HG03025 (cell line): ENCODE measurements around the gene PIK3R5.
"Not testable (repeated sequence)": the region's sequence is repeated elsewhere in the genome, so short reads cannot be mapped to it uniquely, and the experiment has no call there.

Experiments used
- ATAC-seq: cut with Tn5 transposase; IDR thresholded peaks from one replicate; pipeline ENCODE4 v1.9.1; 2021; ENCODE audit warnings: mild to moderate bottlenecking, moderate library complexity; ENCODE audit not compliant: unreplicated experiment, low FRiP score

The PIK3R5 gene

GRCh38 chr17:8988263-8988935, 22.9 kb upstream of the PIK3R5 start:
- ATAC-seq = not testable (repeated sequence)

GRCh38 chr17:8986295-8986694, 20.8 kb upstream of the PIK3R5 start:
- no peak for ATAC-seq

GRCh38 chr17:8985054-8985701, 19.7 kb upstream of the PIK3R5 start:
- no peak for ATAC-seq

GRCh38 chr17:8984225-8984624, 18.7 kb upstream of the PIK3R5 start:
- ATAC-seq = not testable (repeated sequence)

- ATAC-seq = no peak
Observed at GRCh38 chr17:8981443-8981842, 15.9 kb upstream of the PIK3R5 start.

GRCh38 chr17:8979715-8980114, 14.2 kb upstream of the PIK3R5 start:
- ATAC-seq = no peak

- ATAC-seq = no peak
Observed at GRCh38 chr17:8976638-8977037, 11.1 kb upstream of the PIK3R5 start.

GRCh38 chr17:8975091-8975725, 9.7 kb upstream of the PIK3R5 start:
- no peak for ATAC-seq

- no peak for ATAC-seq
Observed at GRCh38 chr17:8969901-8970300, 4.4 kb upstream of the PIK3R5 start.

GRCh38 chr17:8968503-8968902, 3.0 kb upstream of the PIK3R5 start:
- ATAC-seq = no peak

- ATAC-seq = no peak
Observed at GRCh38 chr17:8967861-8968260, 2.4 kb upstream of the PIK3R5 start.

GRCh38 chr17:8966926-8967325, 1.4 kb upstream of the PIK3R5 start:
- no peak for ATAC-seq

GRCh38 chr17:8964801-8965393, 610 bp downstream of the PIK3R5 start:
- no peak for ATAC-seq

- no peak for ATAC-seq
Observed at GRCh38 chr17:8963647-8964258, 1.8 kb downstream of the PIK3R5 start.

- ATAC-seq = no peak
Observed at GRCh38 chr17:8963014-8963413, 2.5 kb downstream of the PIK3R5 start.

GRCh38 chr17:8961829-8962228, 3.7 kb downstream of the PIK3R5 start:
- ATAC-seq = no peak

GRCh38 chr17:8960325-8961140, 5.0 kb downstream of the PIK3R5 start:
- no peak for ATAC-seq

GRCh38 chr17:8959312-8959918, 6.1 kb downstream of the PIK3R5 start:
- ATAC-seq = no peak

- no peak for ATAC-seq
Observed at GRCh38 chr17:8957721-8958120, 7.8 kb downstream of the PIK3R5 start.

GRCh38 chr17:8956465-8956902, 9.0 kb downstream of the PIK3R5 start:
- ATAC-seq = no peak
